GM12878 (cell line): ENCODE measurements around the gene GID8. TPM values are rescaled to one million over a fixed set of nuclear protein-coding genes. Genes with fewer than 3 reads are reported as not detected.

Experiments
- CBX3 ChIP-seq: fragments of 200-600 bp; sonication (generic); IDR thresholded peaks from 2 replicates; pipeline ENCODE4 v1.6.1; 2016; ENCODE audit warnings: low read depth, borderline replicate concordance
- HSF1 ChIP-seq: fragments of 150-350 bp; IDR thresholded peaks from 2 replicates; pipeline ENCODE4 v1.6.1; 2014; ENCODE audit warnings: mild to moderate bottlenecking, low read depth, low read length
- IKZF1 ChIP-seq: fragments of 450-650 bp; conservative IDR thresholded peaks from 2 replicates; pipeline ENCODE4 v1.6.1; 2017; ENCODE audit warnings: antibody characterized with exemption, mild to moderate bottlenecking
- IRF4 ChIP-seq: IDR thresholded peaks from 2 replicates; pipeline ENCODE4 v1.6.1; 2011; ENCODE audit warnings: low read depth, low read length
- KLF5 ChIP-seq: fragments of 450-650 bp; IDR thresholded peaks from 2 replicates; pipeline ENCODE4 v1.6.1; 2014; ENCODE audit warnings: mild to moderate bottlenecking; ENCODE audit not compliant: partially characterized antibody
- NKRF ChIP-seq: fragments of 450-650 bp; conservative IDR thresholded peaks from 2 replicates; pipeline ENCODE4 v1.6.1; 2017; ENCODE audit warnings: mild to moderate bottlenecking, moderate library complexity
- SPI1 ChIP-seq: IDR thresholded peaks from 2 replicates; pipeline ENCODE4 v1.6.1; 2011; ENCODE audit warnings: low read depth, mild to moderate bottlenecking, low read length, moderate library complexity, borderline replicate concordance; ENCODE audit not compliant: insufficient read depth
- YY1 ChIP-seq: IDR thresholded peaks from 2 replicates; pipeline ENCODE4 v1.6.1; 2011; ENCODE audit warnings: low read depth, mild to moderate bottlenecking, low read length
- ZNF207 ChIP-seq: fragments of 450-650 bp; IDR thresholded peaks from 2 replicates; pipeline ENCODE4 v1.6.1; 2014; ENCODE audit warnings: antibody characterized with exemption, mild to moderate bottlenecking, borderline replicate concordance
- ZNF592 ChIP-seq: fragments of 450-650 bp; IDR thresholded peaks from 2 replicates; pipeline ENCODE4 v1.6.1; 2017; ENCODE audit warnings: mild to moderate bottlenecking, moderate library complexity
- polyA plus RNA-seq, 11 experiments: library from polyadenylated mRNA; depleted of rRNA in 4 of 11; unstranded in 6 of 11; stranded (reverse) in 5 of 11; fragments of >200 nt; fragmentation: Nextera tagmentation in 4 of 11; fragmentation: Illumina TruSeq in 1 of 11; extraction: Ambion mirVana in 4 of 11; extraction: Trizol in 1 of 11; gene quantifications; 1 replicate in 1 of 11; 2 replicates in 10 of 11; pipeline versions ENCODE4 v1.2.1 to v1.2.3, GENCODE V29; 2011 to 2016; ENCODE audit warnings: inconsistent platforms in 2 of 11, missing spikeins in 2 of 11, low read depth in 1 of 11
- total RNA-seq, 4 experiments: library from RNA; depleted of rRNA in 3 of 4; stranded (reverse); fragments of >200 nt in 3 of 4; fragmentation: Illumina TruSeq in 1 of 4; extraction: Trizol in 1 of 4; gene quantifications; 2 replicates each; pipeline versions ENCODE4 v1.2.1 to v1.2.3, GENCODE V29; 2013 to 2021

Gene GID8
- total and polyA plus RNA-seq, 10 of the 15 experiments (the other 5 are each of a cell fraction or from before 2014, with no cell fraction given): 12.0 to 33.8 (median 22.2) TPM

- TF ChIP-seq ZNF592: no peak
- peak; percentile 20; the same call in 1 of the 2 replicates for TF ChIP-seq SPI1
- no peak for TF ChIP-seq NKRF
- no peak for TF ChIP-seq YY1
- no peak for TF ChIP-seq KLF5
- TF ChIP-seq IRF4: no peak
- TF ChIP-seq IKZF1: 0 out of 2 replicates have a peak, but pooled peaks have one; percentile 15
- no peak for TF ChIP-seq HSF1
- no peak for TF ChIP-seq ZNF207
- TF ChIP-seq CBX3: no peak
Measured at GRCh38 chr20:62982124-62983075, 44.5 kb downstream of the GID8 start (continued).
